HepG2 (cell line): Measurements from ENCODE around the gene SLC13A5. TPM values are rescaled to one million over a fixed set of nuclear protein-coding genes. Genes with fewer than 3 reads are reported as not detected.

ENCODE experiments used
- ASH2L ChIP-seq: fragments of 300-600, 200-600 bp; sonication (generic); IDR thresholded peaks from 2 replicates; pipeline ENCODE4 v1.7.0; 2017; ENCODE audit warnings: low read depth, mild to moderate bottlenecking, moderate library complexity, mixed read lengths, low read length; ENCODE audit not compliant: insufficient read length
- ATM ChIP-seq: fragments of 450-650 bp; IDR thresholded peaks from 2 replicates; pipeline ENCODE4 v1.7.1; 2017; ENCODE audit warnings: mild to moderate bottlenecking, borderline replicate concordance
- CERS6 ChIP-seq: sonication (generic); formaldehyde crosslinking; IDR thresholded peaks from 2 replicates; pipeline ENCODE4 v1.5.0; 2020; ENCODE audit warnings: missing genetic modification reagents
- FOSL2 ChIP-seq: sonication (generic); formaldehyde crosslinking; IDR thresholded peaks from 2 replicates; pipeline ENCODE4 v1.4.0; 2020; ENCODE audit warnings: missing genetic modification reagents
- FOXA3 ChIP-seq: IDR thresholded peaks from 2 replicates; pipeline ENCODE4 v1.6.1; 2016; ENCODE audit warnings: missing genetic modification reagents, missing compliant biosample characterization
- FUBP1 ChIP-seq: sonication (generic); formaldehyde crosslinking; IDR thresholded peaks from 2 replicates; pipeline ENCODE4 v1.5.1; 2020; ENCODE audit warnings: missing genetic modification reagents, mild to moderate bottlenecking, borderline replicate concordance
- HOXA3 ChIP-seq: sonication (generic); formaldehyde crosslinking; IDR thresholded peaks from 2 replicates; pipeline ENCODE4 v1.5.0; 2020; ENCODE audit warnings: missing genetic modification reagents
- KMT2B ChIP-seq: IDR thresholded peaks from 2 replicates; pipeline ENCODE4 v1.6.1; 2016; ENCODE audit warnings: missing genetic modification reagents, missing compliant biosample characterization
- MYNN ChIP-seq: sonication (generic); formaldehyde crosslinking; IDR thresholded peaks from 2 replicates; pipeline ENCODE4 v1.4.0; 2020; ENCODE audit warnings: mild to moderate bottlenecking, low read depth, missing genetic modification reagents
- PHF20 ChIP-seq: sonication (generic); formaldehyde crosslinking; IDR thresholded peaks from 2 replicates; pipeline ENCODE4 v1.5.0; 2020; ENCODE audit warnings: mild to moderate bottlenecking, missing genetic modification reagents
- POLR2A ChIP-seq, 2 experiments: IDR thresholded peaks; 2 replicates each; pipeline ENCODE4 v1.6.1; 2011; ENCODE audit warnings: low read depth in 2 of 2, low read length in 2 of 2, mild to moderate bottlenecking in 1 of 2, moderate library complexity in 1 of 2; ENCODE audit not compliant: insufficient read depth in 1 of 2
- SPEN ChIP-seq: sonication (generic); formaldehyde crosslinking; IDR thresholded peaks from 2 replicates; pipeline ENCODE4 v1.5.1; 2020; ENCODE audit warnings: low read depth, mild to moderate bottlenecking, missing genetic modification reagents
- SRF ChIP-seq: IDR thresholded peaks from 2 replicates; pipeline ENCODE4 v1.6.1; 2011; ENCODE audit warnings: mild to moderate bottlenecking, low read depth, low read length, moderate library complexity
- STAG1 ChIP-seq: sonication (generic); formaldehyde crosslinking; IDR thresholded peaks from 2 replicates; pipeline ENCODE4 v1.4.0; 2020; ENCODE audit warnings: missing genetic modification reagents
- TBX2 ChIP-seq: sonication (generic); formaldehyde crosslinking; IDR thresholded peaks from 2 replicates; pipeline ENCODE4 v1.5.0; 2020; ENCODE audit warnings: missing genetic modification reagents, mild to moderate bottlenecking, borderline replicate concordance
- TFE3 ChIP-seq: IDR thresholded peaks from 2 replicates; pipeline ENCODE4 v1.6.1; 2016
- WIZ ChIP-seq: sonication (generic); formaldehyde crosslinking; IDR thresholded peaks from 2 replicates; pipeline ENCODE4 v1.5.1; 2020; ENCODE audit warnings: mild to moderate bottlenecking, missing genetic modification reagents
- ZNF24 ChIP-seq: fragments of 450-650 bp; IDR thresholded peaks from 2 replicates; pipeline ENCODE4 v1.6.1; 2017; ENCODE audit warnings: antibody characterized with exemption, mild to moderate bottlenecking
- ZNF558 ChIP-seq: sonication (generic); formaldehyde crosslinking; IDR thresholded peaks from 2 replicates; pipeline ENCODE4 v1.9.0; 2022; ENCODE audit warnings: mild to moderate bottlenecking, missing genetic modification reagents, borderline replicate concordance
- ZNF710 ChIP-seq: sonication (generic); formaldehyde crosslinking; IDR thresholded peaks from 2 replicates; pipeline ENCODE4 v1.5.0; 2020; ENCODE audit warnings: mild to moderate bottlenecking, missing genetic modification reagents, borderline replicate concordance
- ZNF775 ChIP-seq: sonication (generic); formaldehyde crosslinking; IDR thresholded peaks from 2 replicates; pipeline ENCODE4 v1.4.0; 2020; ENCODE audit warnings: missing genetic modification reagents, mild to moderate bottlenecking, moderate library complexity, borderline replicate concordance
- ZNF790 ChIP-seq: sonication (generic); formaldehyde crosslinking; IDR thresholded peaks from 2 replicates; pipeline ENCODE4 v1.8.0; 2022; ENCODE audit warnings: missing genetic modification reagents, mild to moderate bottlenecking, borderline replicate concordance
- ZNF841 ChIP-seq: sonication (generic); formaldehyde crosslinking; IDR thresholded peaks from 2 replicates; pipeline ENCODE4 v1.8.1; 2023; ENCODE audit warnings: missing genetic modification reagents, borderline replicate concordance
- ZNF850 ChIP-seq: sonication (generic); formaldehyde crosslinking; conservative IDR thresholded peaks from 2 replicates; pipeline ENCODE4 v1.9.0; 2021; ENCODE audit warnings: mild to moderate bottlenecking, missing genetic modification reagents
- polyA plus RNA-seq, 8 experiments: library from polyadenylated mRNA; depleted of rRNA in 3 of 8; stranded (reverse) in 7 of 8; unstranded in 1 of 8; fragments of >200 nt; fragmentation: Illumina TruSeq in 4 of 8; extraction: Trizol in 4 of 8; gene quantifications; 2 replicates each; pipeline versions ENCODE4 v1.2.1 to v1.2.3, GENCODE V29; 2011 to 2016; ENCODE audit warnings: low read depth in 4 of 8, missing spikeins in 1 of 8, mixed read lengths in 1 of 8; ENCODE audit not compliant: insufficient read depth in 1 of 8
- total RNA-seq, 5 experiments: library from RNA; depleted of rRNA; stranded (reverse); fragments of >200 nt; fragmentation: Illumina TruSeq; extraction: Trizol; gene quantifications; 2 replicates each; pipeline ENCODE4 v1.2.3, GENCODE V29; 2016; ENCODE audit warnings: low read depth in 1 of 5
- TF ChIP-seq, protein P1 (sequence below): sonication (generic); formaldehyde crosslinking; IDR thresholded peaks from 2 replicates; pipeline ENCODE4 v1.5.0; 2020; ENCODE audit warnings: missing genetic modification reagents

Gene SLC13A5
- total and polyA plus RNA-seq, 2 of the 13 experiments (the other 11 are each of a cell fraction or from before 2014, with no cell fraction given): 42.8 to 310 TPM

GRCh38 chr17:6711681-6712057 is 1.5 kb downstream of the SLC13A5 start (continued):
- TF ChIP-seq TFE3 (no peak), STAG1 (CRISPR knock-in tag) (peak; percentile 2; the same call in 1 of the 2 replicates), ASH2L (no peak), POLR2A (IDR thresholded peaks at IDR 0.05; ENCODE audit: insufficient read depth in 1 of 2, low read depth in 2 of 2, low read length in 2 of 2) (0 out of 4 replicates have a peak, but pooled peaks of 1 of the 2 experiments have one; percentile 0), TBX2 (CRISPR knock-in tag) (peak; percentile 9; the same call in 1 of the 2 replicates), ZNF775 (no peak), SPEN (CRISPR knock-in tag) (no peak), WIZ (CRISPR knock-in tag) (no peak), FUBP1 (no peak), ZNF710 (CRISPR knock-in tag) (no peak), HOXA3 (CRISPR knock-in tag) (0 out of 2 replicates have a peak, but pooled peaks have one; percentile 17), FOSL2 (no peak), ATM (no peak), ZNF841 (CRISPR knock-in tag) (no peak), ZNF790 (CRISPR knock-in tag) (0 out of 2 replicates have a peak, but pooled peaks have one; percentile 22), MYNN (CRISPR knock-in tag) (no peak), ZNF558 (no peak; the same call in 1 of the 2 replicates), CERS6 (CRISPR knock-in tag) (no peak), KMT2B (CRISPR knock-in tag) (no peak), ZNF850 (no peak), FOXA3 (CRISPR knock-in tag) (peak; percentile 43; the same call in 1 of the 2 replicates), SRF (no peak), PHF20 (CRISPR knock-in tag) (0 out of 2 replicates have a peak, but pooled peaks have one; percentile 32), ZNF24 (no peak)
- TF ChIP-seq, protein P1, sequence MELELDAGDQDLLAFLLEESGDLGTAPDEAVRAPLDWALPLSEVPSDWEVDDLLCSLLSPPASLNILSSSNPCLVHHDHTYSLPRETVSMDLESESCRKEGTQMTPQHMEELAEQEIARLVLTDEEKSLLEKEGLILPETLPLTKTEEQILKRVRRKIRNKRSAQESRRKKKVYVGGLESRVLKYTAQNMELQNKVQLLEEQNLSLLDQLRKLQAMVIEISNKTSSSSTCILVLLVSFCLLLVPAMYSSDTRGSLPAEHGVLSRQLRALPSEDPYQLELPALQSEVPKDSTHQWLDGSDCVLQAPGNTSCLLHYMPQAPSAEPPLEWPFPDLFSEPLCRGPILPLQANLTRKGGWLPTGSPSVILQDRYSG: no peak
